Right lobe of liver (tissue), 6 donors: Measurements from ENCODE around the gene MUC6. TPM values are rescaled to one million over a fixed set of nuclear protein-coding genes. Genes with fewer than 3 reads are reported as not detected.

Experiments
- ATAC-seq, 4 donors: fragments of 200-7000 bp; cut with Tn5 transposase; one replicate each; pipeline ENCODE4 v1.9.1; 2020; ENCODE audit warnings: mild to moderate bottlenecking in 4 of 4, moderate library complexity in 4 of 4
- DNase-seq, 3 donors: peaks; one replicate each; pipeline ENCODE4 v3.0.0-alpha.2; 2020
- H3K27ac ChIP-seq, 3 donors: fragments of 200-600 bp; one replicate each; pipeline ENCODE4 v1.8.0; 2022
- H3K27me3 ChIP-seq, 2 donors: fragments of 200-600 bp; one replicate each; pipeline ENCODE4 v1.8.0; 2022
- H3K36me3 ChIP-seq, 4 donors: fragments of 200-600 bp; sonication (generic) in 1 of 4; one replicate each; pipeline versions ENCODE4 v1.5.1 to v1.8.0; 2017 to 2022; ENCODE audit warnings: control low read depth in 1 of 4
- H3K4me1 ChIP-seq, 4 donors: fragments of 200-600 bp; sonication (generic) in 1 of 4; one replicate each; pipeline versions ENCODE4 v1.5.1 to v1.8.0; 2017 to 2022; ENCODE audit warnings: control low read depth in 1 of 4
- H3K4me3 ChIP-seq, 3 donors: fragments of 200-600 bp; one replicate each; pipeline ENCODE4 v1.8.0; 2022
- H3K9me3 ChIP-seq, 4 donors: fragments of 200-600 bp; sonication (generic) in 1 of 4; one replicate each; pipeline versions ENCODE4 v1.5.1 to v1.8.0; 2017 to 2022; ENCODE audit warnings: control low read depth in 1 of 4
- CTCF ChIP-seq, 4 donors: fragments of 200-600 bp in 3 of 4; fragments of 450-650 bp in 1 of 4; IDR thresholded peaks; one replicate each; pipeline versions ENCODE4 v1.5.1 to v1.8.0; 2016 to 2022; ENCODE audit warnings: antibody characterized with exemption in 4 of 4, mild to moderate bottlenecking in 2 of 4
- POLR2A ChIP-seq: fragments of 450-650 bp; IDR thresholded peaks from one replicate; pipeline ENCODE4 v1.6.1; 2017; ENCODE audit warnings: antibody characterized with exemption, mild to moderate bottlenecking
- WGBS: methylation state at CpG from one replicate; pipeline ENCODE4 v1.1.6; 2018; ENCODE audit warnings: low coverage, low lambda C conversion rate; ENCODE audit not compliant: insufficient coverage; ENCODE audit errors: missing lambda C conversion rate; 5-methylcytosine and 5-hydroxymethylcytosine counted together
- intact Hi-C, 2 donors: fragments of 100-400 bp; cut with DNase I; formaldehyde crosslinking; loops; one replicate each; pipeline versions ENCODE4 v1.11.2 to v1.14.1; 2022
- total RNA-seq, 6 experiments: library from RNA; depleted of rRNA in 2 of 6; stranded (reverse); fragments of >200 nt in 2 of 6; fragmentation: NEBNext Ultra II Directional in 3 of 6; extraction: Animal tissue kit (Norgen Biotek cat#: 25700) in 3 of 6; gene quantifications; one replicate each; pipeline versions ENCODE4 v1.1.0 to v1.2.4, GENCODE V29; 2016 to 2023
- donor health status: DM: no; HTN: yes; CAD: no.
- donor health status: DM: no; HTN: no; CAD: no.
- donor health status: DM: no; HTN: no; CAD: no.
- donor health status: DM: no; HTN: yes; CAD: no.
- donor health status: DM: no; HTN: yes; CAD: no.

MUC6 gene
- total RNA-seq, 6 experiments from 2014 or later = 0.31 to 2.1 (median 0.72) TPM

GRCh38 chr11:1082728-1083620, 46.5 kb upstream of the MUC6 start:
- no peaks in the 10 kb centered on the region for H3K9me3 ChIP-seq
- no peak overlapping the region for H3K27ac ChIP-seq
- DNase-seq (peak; percentile 15 to 49 (median 43)), ATAC-seq (peak in 1 of 4 donors; percentile 11)
- H3K36me3 ChIP-seq = no peaks in the 10 kb centered on the region
- no peak overlapping the region for H3K4me3 ChIP-seq
- WGBS = 37% methylated on average over 3 of the region's 33 CpGs
- TF ChIP-seq POLR2A = no peak
- no peaks in the 10 kb centered on the region for H3K27me3 ChIP-seq
- H3K4me1 ChIP-seq = no peaks in the 10 kb centered on the region
- intact Hi-C loops = no loop called here

DNA sequence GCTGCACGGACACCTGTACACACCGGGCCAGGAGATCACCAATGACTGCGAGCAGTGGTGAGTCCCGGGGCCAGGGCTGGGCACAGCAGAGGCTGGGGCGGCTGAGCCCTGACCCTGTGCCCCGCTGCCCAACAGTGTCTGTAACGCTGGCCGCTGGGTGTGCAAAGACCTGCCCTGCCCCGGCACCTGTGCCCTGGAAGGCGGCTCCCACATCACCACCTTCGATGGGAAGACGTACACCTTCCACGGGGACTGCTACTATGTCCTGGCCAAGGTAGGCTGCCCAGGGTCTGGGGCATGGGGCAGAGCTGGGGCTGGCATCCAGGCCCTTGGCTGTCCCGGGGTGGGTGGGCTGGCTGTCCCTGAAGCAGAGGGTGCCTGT, 45.8 kb upstream of the MUC6 start:
- H3K4me1 ChIP-seq = no peaks in the 10 kb centered on the region
- no peaks in the 10 kb centered on the region for H3K9me3 ChIP-seq
- intact Hi-C loops = no loop called here
- H3K27me3 ChIP-seq = no peaks in the 10 kb centered on the region
- peak in 3 of 4 donors; percentile 5 to 34 (median 31) for ATAC-seq
- no peak for TF ChIP-seq CTCF (IDR thresholded peaks at IDR 0.05)
- TF ChIP-seq POLR2A = no peak
- peak in 1 of 3 donors; percentile 35 for DNase-seq
- H3K36me3 ChIP-seq = no peaks in the 10 kb centered on the region
- no peak overlapping the region for H3K4me3 ChIP-seq
- H3K27ac ChIP-seq = no peak overlapping the region
- WGBS = no CpG with 5 or more reads among the region's 14 CpGs

DNA sequence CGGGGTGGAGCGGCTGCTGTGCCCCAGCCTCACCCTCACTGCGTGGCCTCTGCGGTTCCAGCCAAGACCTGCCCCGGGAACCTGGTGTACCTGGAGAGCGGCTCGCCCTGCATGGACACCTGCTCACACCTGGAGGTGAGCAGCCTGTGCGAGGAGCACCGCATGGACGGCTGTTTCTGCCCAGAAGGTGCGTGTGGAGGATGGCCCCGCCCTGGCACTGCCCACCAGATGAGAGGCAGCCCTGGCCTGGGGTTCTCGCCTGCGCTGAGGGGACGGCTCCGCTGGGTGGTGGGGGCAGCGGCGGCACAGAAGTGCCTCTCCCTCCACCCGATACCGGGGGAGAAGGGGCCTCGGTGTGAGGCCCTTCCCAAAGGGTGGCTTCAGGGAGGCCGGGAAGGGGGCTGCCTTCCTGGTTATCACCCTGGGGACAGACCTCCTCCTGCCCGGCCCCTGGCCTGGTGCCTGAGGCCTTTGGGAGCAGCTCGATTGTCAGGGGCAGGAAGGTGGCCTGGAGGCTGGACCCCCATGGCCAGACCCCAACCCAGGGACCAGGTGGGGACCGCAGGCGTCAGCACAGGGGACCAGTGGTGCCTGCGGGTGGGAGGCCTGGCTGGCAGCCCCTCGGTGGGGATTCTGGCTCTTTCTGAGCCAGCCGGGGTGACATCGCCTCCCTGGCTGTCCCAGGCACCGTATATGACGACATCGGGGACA, 45.2 kb upstream of the MUC6 start:
- H3K9me3 ChIP-seq = no peaks in the 10 kb centered on the region
- DNase-seq = peak in 2 of 3 donors; percentile 36 to 48
- H3K27ac ChIP-seq = no peak overlapping the region
- no peaks in the 10 kb centered on the region for H3K27me3 ChIP-seq
- no peak for ATAC-seq
- WGBS = no CpG with 5 or more reads among the region's 33 CpGs
- no peak overlapping the region for H3K4me3 ChIP-seq
- H3K4me1 ChIP-seq = no peaks in the 10 kb centered on the region
- intact Hi-C loops = no loop called here
- TF ChIP-seq POLR2A (no peak), CTCF (IDR thresholded peaks at IDR 0.05) (no peak)
- H3K36me3 ChIP-seq = no peaks in the 10 kb centered on the region

- Histone ChIP-seq H3K27ac (no peak overlapping the region), H3K4me1 (no peaks in the 10 kb centered on the region), H3K4me3 (no peak overlapping the region), H3K9me3 (no peaks in the 10 kb centered on the region), H3K27me3 (no peaks in the 10 kb centered on the region), H3K36me3 (no peaks in the 10 kb centered on the region)
- ATAC-seq (no peak), DNase-seq (no peak)
- intact Hi-C loops = no loop called here
- 30% methylated on average over 2 of the region's 39 CpGs for WGBS
- TF ChIP-seq POLR2A (no peak), CTCF (IDR thresholded peaks at IDR 0.05) (no peak)
Measured at GRCh38 chr11:1078191-1078601, 41.7 kb upstream of the MUC6 start.
